ENCODE measurements around the gene ATRNL1. TPM values are rescaled to one million over a fixed set of nuclear protein-coding genes. Genes with fewer than 3 reads are reported as not detected.

Gene ATRNL1
- total RNA-seq, 2 experiments from 2014 or later: 0.41 to 1.0 TPM

- H3K4me1 Mint-ChIP-seq: no peaks in the 10 kb centered on the region
- no peaks in the 10 kb centered on the region for H3K27me3 Mint-ChIP-seq
- H3K36me3 Mint-ChIP-seq: no peaks in the 10 kb centered on the region
- no peak overlapping the region for H3K4me3 Mint-ChIP-seq
- H3K9me3 Mint-ChIP-seq: no peaks in the 10 kb centered on the region
- no peak overlapping the region for H3K27ac Mint-ChIP-seq
- DNase-seq: no peak
Measured at GRCh38 chr10:115883372-115883771, 790.2 kb downstream of the ATRNL1 start.

- H3K9me3 Mint-ChIP-seq: no peaks in the 10 kb centered on the region
- H3K4me1 Mint-ChIP-seq: no peaks in the 10 kb centered on the region
- DNase-seq: no peak
- no peak overlapping the region for H3K4me3 Mint-ChIP-seq
- H3K27ac Mint-ChIP-seq: no peak overlapping the region
- no peaks in the 10 kb centered on the region for H3K27me3 Mint-ChIP-seq
- H3K36me3 Mint-ChIP-seq: no peaks in the 10 kb centered on the region
Measured at GRCh38 chr10:115884331-115884730, 791.2 kb downstream of the ATRNL1 start.

- H3K27ac Mint-ChIP-seq: no peak overlapping the region
- H3K27me3 Mint-ChIP-seq: no peaks in the 10 kb centered on the region
- no peaks in the 10 kb centered on the region for H3K9me3 Mint-ChIP-seq
- no peak overlapping the region for H3K4me3 Mint-ChIP-seq
- no peaks in the 10 kb centered on the region for H3K36me3 Mint-ChIP-seq
- H3K4me1 Mint-ChIP-seq: no peaks in the 10 kb centered on the region
- no peak for DNase-seq
Measured at GRCh38 chr10:115895166-115895565, 802.0 kb downstream of the ATRNL1 start.

- Mint-ChIP-seq H3K9me3 (no peaks in the 10 kb centered on the region), H3K36me3 (no peaks in the 10 kb centered on the region)
- no peak for DNase-seq
Measured at GRCh38 chr10:115898242-115898641, 805.1 kb downstream of the ATRNL1 start.

GRCh38 chr10:115902596-115902995 is 809.4 kb downstream of the ATRNL1 start:
- no peaks in the 10 kb centered on the region for H3K4me1 Mint-ChIP-seq
- DNase-seq: no peak
- H3K27ac Mint-ChIP-seq: no peak overlapping the region
- no peak overlapping the region for H3K4me3 Mint-ChIP-seq
- no peaks in the 10 kb centered on the region for H3K9me3 Mint-ChIP-seq
- H3K36me3 Mint-ChIP-seq: no peaks in the 10 kb centered on the region
- H3K27me3 Mint-ChIP-seq: no peaks in the 10 kb centered on the region

More at GRCh38 chr10:115898242-115898641, 805.1 kb downstream of the ATRNL1 start:
- no peak overlapping the region for H3K4me3 Mint-ChIP-seq
- no peak overlapping the region for H3K27ac Mint-ChIP-seq
- no peaks in the 10 kb centered on the region for H3K27me3 Mint-ChIP-seq
- H3K4me1 Mint-ChIP-seq: no peaks in the 10 kb centered on the region

GRCh38 chr10:115903207-115903606 is 810.0 kb downstream of the ATRNL1 start:
- H3K27me3 Mint-ChIP-seq: no peaks in the 10 kb centered on the region
- no peak overlapping the region for H3K27ac Mint-ChIP-seq
- H3K4me3 Mint-ChIP-seq: no peak overlapping the region
- H3K36me3 Mint-ChIP-seq: no peaks in the 10 kb centered on the region
- H3K9me3 Mint-ChIP-seq: no peaks in the 10 kb centered on the region
- DNase-seq: no peak
- H3K4me1 Mint-ChIP-seq: no peaks in the 10 kb centered on the region

GRCh38 chr10:115903845-115904244 is 810.7 kb downstream of the ATRNL1 start:
- H3K9me3 Mint-ChIP-seq: no peaks in the 10 kb centered on the region
- no peaks in the 10 kb centered on the region for H3K27me3 Mint-ChIP-seq
- no peaks in the 10 kb centered on the region for H3K4me1 Mint-ChIP-seq
- DNase-seq: no peak
- H3K27ac Mint-ChIP-seq: no peak overlapping the region
- no peak overlapping the region for H3K4me3 Mint-ChIP-seq
- no peaks in the 10 kb centered on the region for H3K36me3 Mint-ChIP-seq

GRCh38 chr10:115909037-115909436 is 815.9 kb downstream of the ATRNL1 start:
- Mint-ChIP-seq H3K4me1 (no peaks in the 10 kb centered on the region), H3K27me3 (no peaks in the 10 kb centered on the region), H3K36me3 (no peaks in the 10 kb centered on the region), H3K9me3 (peaks cover 1% of the 10 kb centered on the region), H3K27ac (no peak overlapping the region), H3K4me3 (no peak overlapping the region)
- DNase-seq: no peak

- no peaks in the 10 kb centered on the region for H3K36me3 Mint-ChIP-seq
- H3K27me3 Mint-ChIP-seq: no peaks in the 10 kb centered on the region
- peaks cover 1% of the 10 kb centered on the region for H3K9me3 Mint-ChIP-seq
- DNase-seq: no peak
- H3K4me3 Mint-ChIP-seq: no peak overlapping the region
- H3K27ac Mint-ChIP-seq: no peak overlapping the region
- H3K4me1 Mint-ChIP-seq: no peaks in the 10 kb centered on the region
Measured at GRCh38 chr10:115909962-115910731, 817.0 kb downstream of the ATRNL1 start.

- DNase-seq: no peak
- Mint-ChIP-seq H3K27me3 (no peaks in the 10 kb centered on the region), H3K9me3 (peaks cover 1% of the 10 kb centered on the region), H3K4me3 (no peak overlapping the region), H3K36me3 (no peaks in the 10 kb centered on the region), H3K27ac (no peak overlapping the region), H3K4me1 (no peaks in the 10 kb centered on the region)
Measured at GRCh38 chr10:115914475-115914874, 821.3 kb downstream of the ATRNL1 start.

- Mint-ChIP-seq H3K27ac (no peak overlapping the region), H3K4me1 (no peaks in the 10 kb centered on the region), H3K27me3 (no peaks in the 10 kb centered on the region), H3K9me3 (peaks cover 1% of the 10 kb centered on the region), H3K36me3 (no peaks in the 10 kb centered on the region), H3K4me3 (no peak overlapping the region)
- DNase-seq: no peak
Measured at GRCh38 chr10:115915429-115915828, 822.3 kb downstream of the ATRNL1 start.

GRCh38 chr10:115918812-115919211 is 825.6 kb downstream of the ATRNL1 start:
- Mint-ChIP-seq H3K9me3 (peaks cover 4% of the 10 kb centered on the region), H3K27ac (no peak overlapping the region), H3K4me3 (no peak overlapping the region), H3K4me1 (no peaks in the 10 kb centered on the region), H3K27me3 (no peaks in the 10 kb centered on the region), H3K36me3 (no peaks in the 10 kb centered on the region)
- no peak for DNase-seq

GRCh38 chr10:115921795-115922194 is 828.6 kb downstream of the ATRNL1 start:
- Mint-ChIP-seq H3K27ac (no peak overlapping the region), H3K4me1 (no peaks in the 10 kb centered on the region), H3K9me3 (peaks cover 11% of the 10 kb centered on the region), H3K4me3 (no peak overlapping the region), H3K27me3 (no peaks in the 10 kb centered on the region), H3K36me3 (no peaks in the 10 kb centered on the region)
- no peak for DNase-seq

- DNase-seq: no peak
- no peak overlapping the region for H3K4me3 Mint-ChIP-seq
- H3K27ac Mint-ChIP-seq: no peak overlapping the region
- no peaks in the 10 kb centered on the region for H3K9me3 Mint-ChIP-seq
- H3K4me1 Mint-ChIP-seq: no peaks in the 10 kb centered on the region
- no peaks in the 10 kb centered on the region for H3K27me3 Mint-ChIP-seq
- no peaks in the 10 kb centered on the region for H3K36me3 Mint-ChIP-seq
Measured at GRCh38 chr10:115931309-115931708, 838.1 kb downstream of the ATRNL1 start.

GRCh38 chr10:115932099-115932498 is 838.9 kb downstream of the ATRNL1 start:
- no peak overlapping the region for H3K4me3 Mint-ChIP-seq
- no peak for DNase-seq
- H3K9me3 Mint-ChIP-seq: no peaks in the 10 kb centered on the region
- H3K27ac Mint-ChIP-seq: no peak overlapping the region
- H3K27me3 Mint-ChIP-seq: no peaks in the 10 kb centered on the region
- no peaks in the 10 kb centered on the region for H3K36me3 Mint-ChIP-seq
- no peaks in the 10 kb centered on the region for H3K4me1 Mint-ChIP-seq

- H3K9me3 Mint-ChIP-seq: no peaks in the 10 kb centered on the region
- H3K36me3 Mint-ChIP-seq: no peaks in the 10 kb centered on the region
- no peak overlapping the region for H3K27ac Mint-ChIP-seq
- H3K4me3 Mint-ChIP-seq: no peak overlapping the region
- no peak for DNase-seq
- no peaks in the 10 kb centered on the region for H3K4me1 Mint-ChIP-seq
- no peaks in the 10 kb centered on the region for H3K27me3 Mint-ChIP-seq
Measured at GRCh38 chr10:115933098-115933497, 839.9 kb downstream of the ATRNL1 start.

Measured in activated naive CD8-positive, alpha-beta T cell treated with anti-CD3 and anti-CD28 coated beads for 36 hours (primary cell).